PC-3 (cell line): Measurements from ENCODE around the gene PPP1R1B. TPM values are rescaled to one million over a fixed set of nuclear protein-coding genes. Genes with fewer than 3 reads are reported as not detected.

Source experiments
- ATAC-seq: fragments of 200-7000 bp; cut with Tn5 transposase; 2 replicates; pipeline ENCODE4 v1.9.1; 2020; ENCODE audit warnings: mild to moderate bottlenecking, moderate library complexity
- BruUV-seq: library from RNA; stranded (reverse); fragments of 400-500 nt; replicated peaks from 2 replicates; lab custom pipeline; 2021; lab: Mats Ljungman, UMichigan
- CTCF ChIA-PET: fragments of 300-600 bp; sonication (Branson Sonifier 250); formaldehyde crosslinking; loops from one replicate; lab custom pipeline; 2022; ENCODE audit warnings: antibody characterized with exemption; lab: Charles Lee
- POLR2A ChIA-PET: fragments of 300-600 bp; sonication (Branson Sonifier 250); formaldehyde crosslinking; loops from one replicate; lab custom pipeline; 2022; ENCODE audit warnings: antibody characterized with exemption; ENCODE audit not compliant: unreplicated experiment; lab: Charles Lee
- DNase-seq: peaks from one replicate; pipeline ENCODE4 v3.0.0-alpha.2; 2015
- H2AFZ ChIP-seq: fragments of 300-600 bp; sonication (generic); 2 replicates; pipeline ENCODE4 v1.6.0; 2016; ENCODE audit warnings: antibody characterized with exemption, low read length
- H3F3A ChIP-seq: fragments of 300-600 bp; sonication (generic); one replicate; pipeline ENCODE4 v1.6.0; 2017; ENCODE audit warnings: antibody characterized with exemption, low read length, control low read depth, mild to moderate bottlenecking; ENCODE audit not compliant: unreplicated experiment
- H3K27ac ChIP-seq: fragments of 300-600 bp; sonication (generic); 2 replicates; pipeline ENCODE4 v1.5.1; 2016; ENCODE audit warnings: mild to moderate bottlenecking, low read length
- H3K27me3 ChIP-seq: fragments of 300-600 bp; sonication (generic); 2 replicates; pipeline ENCODE4 v1.6.1; 2016; ENCODE audit warnings: low read length, mixed read lengths
- H3K36me3 ChIP-seq: fragments of 300-600 bp; sonication (generic); 2 replicates; pipeline ENCODE4 v1.6.1; 2016; ENCODE audit warnings: low read depth, mixed run types, low read length, mixed read lengths
- H3K4me1 ChIP-seq: fragments of 300-600 bp; sonication (generic); 2 replicates; pipeline ENCODE4 v1.5.1; 2016; ENCODE audit warnings: low read length; ENCODE audit not compliant: insufficient read depth
- H3K4me2 ChIP-seq: fragments of 300-600 bp; sonication (generic); 2 replicates; pipeline ENCODE4 v1.6.0; 2016; ENCODE audit warnings: low read length
- H3K4me3 ChIP-seq: fragments of 300-600 bp; sonication (generic); 2 replicates; pipeline ENCODE4 v1.5.1; 2016; ENCODE audit warnings: mild to moderate bottlenecking, low read length, mixed read lengths
- H3K79me2 ChIP-seq: fragments of 300-600 bp; sonication (generic); 2 replicates; pipeline ENCODE4 v1.6.1; 2017; ENCODE audit warnings: low read length, mixed read lengths
- H3K9ac ChIP-seq: fragments of 300-600 bp; sonication (generic); 2 replicates; pipeline ENCODE4 v1.6.0; 2016; ENCODE audit warnings: mild to moderate bottlenecking, low read length
- H3K9me2 ChIP-seq: fragments of 300-600 bp; sonication (generic); replicated peaks from 2 replicates; pipeline ENCODE4 v1.6.1; 2016; ENCODE audit warnings: mixed run types, low read length, mixed read lengths
- H3K9me3 ChIP-seq: fragments of 300-600 bp; sonication (generic); 2 replicates; pipeline ENCODE4 v1.6.1; 2016; ENCODE audit warnings: low read length, mixed read lengths
- H4K20me1 ChIP-seq: fragments of 300-600 bp; sonication (generic); 2 replicates; pipeline ENCODE4 v1.6.1; 2016; ENCODE audit warnings: low read length, mixed read lengths
- CTCF ChIP-seq: fragments of 300-600 bp; sonication (generic); conservative IDR thresholded peaks from 2 replicates; pipeline ENCODE4 v1.5.1; 2017; ENCODE audit warnings: antibody characterized with exemption, low read depth, mild to moderate bottlenecking, low read length
- EZH2 ChIP-seq: fragments of 300-600 bp; sonication (generic); IDR thresholded peaks from one replicate; pipeline ENCODE4 v1.6.1; 2017; ENCODE audit warnings: antibody characterized with exemption, mild to moderate bottlenecking, low read length; ENCODE audit not compliant: unreplicated experiment
- EZH2phosphoT487 ChIP-seq: fragments of 300-600 bp; sonication (generic); IDR thresholded peaks from 2 replicates; pipeline ENCODE4 v1.6.1; 2018; ENCODE audit warnings: mild to moderate bottlenecking, antibody characterized with exemption, low read length, borderline replicate concordance
- intact Hi-C: fragments of 100-400 bp; cut with micrococcal nuclease; formaldehyde crosslinking; loops from 2 replicates; pipeline ENCODE4 v1.9.0; 2023
- total RNA-seq: library from RNA; depleted of rRNA; stranded (reverse); fragments of >200 nt; gene quantifications from 2 replicates; pipeline ENCODE4 v1.2.3, GENCODE V29; 2014

The PPP1R1B gene
- total RNA-seq, 1 experiment from 2014 or later, result 3.1 TPM

DNA sequence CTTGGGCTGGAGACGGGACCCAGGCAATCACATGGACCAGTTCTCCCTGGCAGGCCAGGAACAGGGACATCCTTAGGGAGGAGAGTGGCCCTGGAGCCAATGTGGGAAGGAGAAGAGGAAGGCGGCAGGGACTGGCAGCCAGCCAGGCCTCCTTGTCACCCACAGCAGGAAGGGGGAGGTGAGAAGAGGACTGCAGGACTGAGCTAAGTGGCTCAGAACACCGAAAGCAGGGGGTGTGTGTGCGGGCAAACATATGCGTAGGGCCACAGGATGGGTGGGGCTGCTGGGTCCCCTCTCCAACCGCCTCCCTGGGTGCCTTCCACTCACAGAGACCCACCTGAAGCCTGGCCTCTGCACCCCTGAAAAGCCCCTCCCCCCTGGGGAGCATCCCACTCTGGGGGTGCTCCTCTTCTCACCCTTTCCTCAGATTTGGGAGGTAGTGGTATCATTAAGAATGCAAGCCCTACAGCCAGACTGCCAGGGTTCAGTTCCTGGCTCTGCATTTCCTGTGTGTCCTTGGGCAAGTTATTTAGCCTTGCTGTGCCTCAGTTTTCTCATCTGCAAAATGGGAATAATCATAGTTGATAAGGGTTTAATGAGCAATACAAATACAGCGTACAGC is 49.6 kb downstream of the PPP1R1B start:
- DNase-seq (no peak), ATAC-seq (no peak)
- Histone ChIP-seq H3K36me3 (no peaks in the 10 kb centered on the region), H3K9me3 (no peaks in the 10 kb centered on the region), H3K9ac (no peak overlapping the region), H3K27me3 (no peaks in the 10 kb centered on the region), H3K9me2 (no peaks in the 10 kb centered on the region), H3K79me2 (no peaks in the 10 kb centered on the region), H3K4me3 (no peak overlapping the region), H3K4me2 (no peak overlapping the region), H3K4me1 (peaks cover 11% of the 10 kb centered on the region; the same call in 1 of the 2 replicates), H3K27ac (no peak overlapping the region), H4K20me1 (no peaks in the 10 kb centered on the region), H3F3A (no peaks in the 10 kb centered on the region), H2AFZ (no peak overlapping the region)
- CTCF ChIA-PET, result interaction anchor here (0.6 kb wide), 1 partner anchor 11 kb away, joined by 3 read pairs; the partner anchor contains the start of gene TCAP
- TF ChIP-seq EZH2phosphoT487 (no peak), EZH2 (no peak), CTCF (no peak)
- BruUV-seq, result no TSS peak
- intact Hi-C loops, result no loop called here
- POLR2A ChIA-PET, result no interaction called here

DNA sequence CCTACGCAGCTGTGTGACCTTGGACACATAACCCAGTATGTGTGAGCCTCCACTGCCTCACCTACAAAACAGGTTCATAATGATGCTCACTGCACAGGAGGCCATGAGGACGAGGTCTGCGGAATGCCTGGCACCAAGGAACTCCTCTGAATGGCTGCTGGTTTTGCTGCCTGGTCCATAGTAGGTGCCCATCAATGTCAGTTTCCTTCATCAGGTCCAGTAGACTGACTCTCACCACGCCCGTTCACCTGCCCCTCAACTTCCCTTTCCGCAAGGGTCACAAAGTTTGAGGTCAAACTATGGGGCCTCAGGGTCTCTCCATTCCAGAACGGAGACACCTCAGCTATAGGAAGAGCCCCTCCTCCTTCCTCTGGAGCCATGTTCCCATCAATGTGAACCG is 50.3 kb downstream of the PPP1R1B start:
- no TSS peak for BruUV-seq
- Histone ChIP-seq H3K4me1 (peaks cover 11% of the 10 kb centered on the region; the same call in 1 of the 2 replicates), H4K20me1 (no peaks in the 10 kb centered on the region), H3K27me3 (no peaks in the 10 kb centered on the region), H3K4me2 (no peak overlapping the region), H3K4me3 (no peak overlapping the region), H2AFZ (no peak overlapping the region), H3K9me2 (no peaks in the 10 kb centered on the region), H3K27ac (no peak overlapping the region), H3K9me3 (no peaks in the 10 kb centered on the region), H3F3A (no peaks in the 10 kb centered on the region), H3K79me2 (no peaks in the 10 kb centered on the region), H3K9ac (no peak overlapping the region), H3K36me3 (no peaks in the 10 kb centered on the region)
- DNase-seq (no peak), ATAC-seq (no peak)
- ChIA-PET CTCF (no interaction called here), POLR2A (no interaction called here)
- no peak for TF ChIP-seq CTCF
- TF ChIP-seq EZH2phosphoT487, result no peak
- TF ChIP-seq EZH2, result no peak
- intact Hi-C loops, result no loop called here

- no peaks in the 10 kb centered on the region for H3K79me2 ChIP-seq
- H3K9me2 ChIP-seq, result no peaks in the 10 kb centered on the region
- H3K36me3 ChIP-seq, result no peaks in the 10 kb centered on the region
- no peaks in the 10 kb centered on the region for H3K27me3 ChIP-seq
- no peaks in the 10 kb centered on the region for H4K20me1 ChIP-seq
- no peak overlapping the region for H3K9ac ChIP-seq
- intact Hi-C loops, result no loop called here
- H3K9me3 ChIP-seq, result no peaks in the 10 kb centered on the region
- ChIA-PET POLR2A (no interaction called here), CTCF (no interaction called here)
- no TSS peak for BruUV-seq
- no peaks in the 10 kb centered on the region for H3F3A ChIP-seq
- H3K4me2 ChIP-seq, result no peak overlapping the region
- TF ChIP-seq CTCF (no peak), EZH2 (no peak), EZH2phosphoT487 (no peak)
- no peak overlapping the region for H3K27ac ChIP-seq
- H3K4me1 ChIP-seq, result peaks cover 11% of the 10 kb centered on the region; the same call in 1 of the 2 replicates
- DNase-seq (no peak), ATAC-seq (no peak)
- no peak overlapping the region for H3K4me3 ChIP-seq
- H2AFZ ChIP-seq, result no peak overlapping the region
Measured at GRCh38 chr17:39677542-39678339, 51.0 kb downstream of the PPP1R1B start.
